WTC11 (cell line): ENCODE measurements around the gene TXNRD1. TPM values are rescaled to one million over a fixed set of nuclear protein-coding genes. Genes with fewer than 3 reads are reported as not detected.

Source experiments
- ATAC-seq: fragments of 200-7000 bp; cut with Tn5 transposase; 2 replicates; pipeline ENCODE4 v1.10.0; 2021; ENCODE audit warnings: mild to moderate bottlenecking, moderate library complexity
- CTCF ChIA-PET: fragments of 300-600 bp; sonication (Branson Sonifier 250); formaldehyde crosslinking; loops from one replicate; lab custom pipeline; 2021; ENCODE audit warnings: antibody characterized with exemption; lab: Charles Lee
- POLR2A ChIA-PET: fragments of 350-600 bp; sonication (Branson Sonifier 250); formaldehyde crosslinking; loops from one replicate; lab custom pipeline; 2021; ENCODE audit warnings: antibody characterized with exemption; lab: Charles Lee
- DNase-seq: peaks from one replicate; pipeline ENCODE4 v3.0.0; 2021; ENCODE audit warnings: low spot score
- H3K27ac Mint-ChIP-seq: 2 replicates; pipeline ENCODE4 v1.8.0; 2021; ENCODE audit warnings: mixed read lengths
- H3K27me3 Mint-ChIP-seq: 2 replicates; pipeline ENCODE4 v1.8.0; 2021; ENCODE audit warnings: low read depth, mild to moderate bottlenecking, moderate library complexity, mixed read lengths
- H3K36me3 Mint-ChIP-seq: 2 replicates; pipeline ENCODE4 v1.8.0; 2021; ENCODE audit warnings: mixed read lengths
- H3K4me1 Mint-ChIP-seq: 2 replicates; pipeline ENCODE4 v1.8.0; 2022; ENCODE audit warnings: mixed read lengths
- H3K4me3 Mint-ChIP-seq: 2 replicates; pipeline ENCODE4 v1.8.0; 2021; ENCODE audit warnings: mild to moderate bottlenecking, moderate library complexity, mixed read lengths
- H3K9me3 Mint-ChIP-seq: 2 replicates; pipeline ENCODE4 v1.8.0; 2021; ENCODE audit warnings: mixed read lengths
- CBFB ChIP-seq: sonication (generic); formaldehyde crosslinking; IDR thresholded peaks from 2 replicates; pipeline ENCODE4 v1.8.1; 2022; ENCODE audit warnings: mild to moderate bottlenecking, low read depth, missing genetic modification reagents
- CREB1 ChIP-seq: sonication (generic); formaldehyde crosslinking; IDR thresholded peaks from 2 replicates; pipeline ENCODE4 v1.8.0; 2023; ENCODE audit warnings: mild to moderate bottlenecking, missing genetic modification reagents
- ELF4 ChIP-seq: sonication (generic); formaldehyde crosslinking; IDR thresholded peaks from 2 replicates; pipeline ENCODE4 v1.8.1; 2022; ENCODE audit warnings: low read depth, mild to moderate bottlenecking, moderate library complexity, missing genetic modification reagents
- ESRRA ChIP-seq: sonication (generic); formaldehyde crosslinking; IDR thresholded peaks from 2 replicates; pipeline ENCODE4 v1.8.1; 2022; ENCODE audit warnings: mild to moderate bottlenecking, missing genetic modification reagents, borderline replicate concordance
- GRHL2 ChIP-seq: fragments of 250-450 bp; sonication (Bioruptor Pico); IDR thresholded peaks from 2 replicates; pipeline ENCODE4 v1.8.0; 2022; ENCODE audit warnings: mild to moderate bottlenecking, moderate library complexity; ENCODE audit not compliant: insufficient replicate concordance, severe bottlenecking
- HMGA2 ChIP-seq: fragments of 250-450 bp; sonication (Bioruptor Pico); IDR thresholded peaks from 2 replicates; pipeline ENCODE4 v1.4.0; 2021; ENCODE audit warnings: mild to moderate bottlenecking, moderate library complexity
- JAZF1 ChIP-seq: fragments of 250-450 bp; sonication (Bioruptor Pico); IDR thresholded peaks from 2 replicates; pipeline ENCODE4 v1.9.0; 2021; ENCODE audit warnings: moderate library complexity, mild to moderate bottlenecking, inconsistent platforms
- JUN ChIP-seq: sonication (generic); formaldehyde crosslinking; IDR thresholded peaks from 2 replicates; pipeline ENCODE4 v1.8.0; 2023; ENCODE audit warnings: mild to moderate bottlenecking, missing genetic modification reagents
- MXD4 ChIP-seq: fragments of 250-450 bp; sonication (Bioruptor Pico); IDR thresholded peaks from 2 replicates; pipeline ENCODE4 v1.8.0; 2021; ENCODE audit warnings: mild to moderate bottlenecking, moderate library complexity, borderline replicate concordance
- NFATC4 ChIP-seq: fragments of 250-450 bp; sonication (Bioruptor Pico); IDR thresholded peaks from 2 replicates; pipeline ENCODE4 v1.9.0; 2021; ENCODE audit warnings: mild to moderate bottlenecking
- STAT6 ChIP-seq: sonication (generic); formaldehyde crosslinking; conservative IDR thresholded peaks from 2 replicates; pipeline ENCODE4 v1.8.1; 2023; ENCODE audit warnings: mild to moderate bottlenecking, low read depth, missing genetic modification reagents, moderate library complexity
- TCF7 ChIP-seq: sonication (generic); formaldehyde crosslinking; IDR thresholded peaks from 2 replicates; pipeline ENCODE4 v1.8.0; 2022; ENCODE audit warnings: mild to moderate bottlenecking, low read depth, missing genetic modification reagents, moderate library complexity
- TP53 ChIP-seq: sonication (generic); formaldehyde crosslinking; IDR thresholded peaks from 2 replicates; pipeline ENCODE4 v1.8.1; 2023; ENCODE audit warnings: mild to moderate bottlenecking, missing genetic modification reagents
- ZNF138 ChIP-seq: sonication (generic); formaldehyde crosslinking; conservative IDR thresholded peaks from 2 replicates; pipeline ENCODE4 v1.8.1; 2022; ENCODE audit warnings: mild to moderate bottlenecking, moderate library complexity, missing genetic modification reagents
- ZNF232 ChIP-seq: sonication (generic); formaldehyde crosslinking; IDR thresholded peaks from 2 replicates; pipeline ENCODE4 v1.8.0; 2022; ENCODE audit warnings: mild to moderate bottlenecking, missing genetic modification reagents
- ZNF281 ChIP-seq: sonication (generic); formaldehyde crosslinking; IDR thresholded peaks from 2 replicates; pipeline ENCODE4 v1.8.0; 2023; ENCODE audit warnings: mild to moderate bottlenecking, missing genetic modification reagents
- ZNF671 ChIP-seq: fragments of 250-450 bp; sonication (Bioruptor Pico); IDR thresholded peaks from 2 replicates; pipeline ENCODE4 v1.8.0; 2021; ENCODE audit warnings: mild to moderate bottlenecking
- total RNA-seq: library from RNA; stranded (reverse); gene quantifications from 3 replicates; pipeline ENCODE4 v1.2.3, GENCODE V29; 2021
- TF ChIP-seq, protein P1 (sequence below): fragments of 250-450 bp; sonication (Bioruptor Pico); IDR thresholded peaks from 2 replicates; pipeline ENCODE4 v1.9.0; 2021; ENCODE audit warnings: mild to moderate bottlenecking
- TF ChIP-seq, protein P2 (sequence below): fragments of 250-450 bp; sonication (Bioruptor Pico); IDR thresholded peaks from 2 replicates; pipeline ENCODE4 v2.1.2; 2022; ENCODE audit warnings: mild to moderate bottlenecking, moderate library complexity

Gene TXNRD1
- total RNA-seq, 1 experiment from 2014 or later, result 113 TPM

DNA sequence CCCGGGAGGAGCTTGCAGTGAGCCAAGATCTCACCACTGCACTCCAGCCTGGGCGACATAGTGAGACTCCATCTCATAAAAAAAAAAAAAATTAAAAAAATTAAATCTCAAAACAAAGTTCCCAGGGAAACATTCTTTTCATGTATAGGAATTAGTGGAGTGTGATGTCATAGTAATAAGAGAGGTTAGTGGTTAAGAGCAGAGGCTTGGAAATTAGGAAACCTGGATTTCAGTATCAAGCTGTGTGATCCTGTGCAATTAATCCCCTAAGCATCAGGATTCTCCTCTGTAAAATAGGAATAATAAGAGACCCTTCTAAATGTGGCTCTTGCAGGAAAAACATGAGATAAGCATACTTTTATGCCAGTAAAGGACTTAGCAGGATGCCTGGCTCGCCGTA lies 3.1 kb upstream of the TXNRD1 start:
- POLR2A ChIA-PET, result interaction anchor here (0.7 kb wide), 1 partner anchor 11 kb away, joined by 4 read pairs; no protein-coding TSS in a partner anchor
- Mint-ChIP-seq H3K4me1 (peaks cover 8% of the 10 kb centered on the region), H3K36me3 (no peaks in the 10 kb centered on the region), H3K27me3 (peaks cover 19% of the 10 kb centered on the region), H3K4me3 (no peak overlapping the region), H3K27ac (no peak overlapping the region), H3K9me3 (no peaks in the 10 kb centered on the region)
- no peak for ATAC-seq
- CTCF ChIA-PET, result no interaction called here
- TF ChIP-seq ELF4 (no peak), ZNF138 (CRISPR knock-in tag) (no peak), MXD4 (CRISPR knock-in tag) (no peak), CBFB (CRISPR knock-in tag) (no peak), GRHL2 (CRISPR knock-in tag) (no peak), TP53 (CRISPR knock-in tag) (no peak), ZNF671 (CRISPR knock-in tag) (no peak), NFATC4 (CRISPR knock-in tag) (no peak)
- TF ChIP-seq, protein P1, sequence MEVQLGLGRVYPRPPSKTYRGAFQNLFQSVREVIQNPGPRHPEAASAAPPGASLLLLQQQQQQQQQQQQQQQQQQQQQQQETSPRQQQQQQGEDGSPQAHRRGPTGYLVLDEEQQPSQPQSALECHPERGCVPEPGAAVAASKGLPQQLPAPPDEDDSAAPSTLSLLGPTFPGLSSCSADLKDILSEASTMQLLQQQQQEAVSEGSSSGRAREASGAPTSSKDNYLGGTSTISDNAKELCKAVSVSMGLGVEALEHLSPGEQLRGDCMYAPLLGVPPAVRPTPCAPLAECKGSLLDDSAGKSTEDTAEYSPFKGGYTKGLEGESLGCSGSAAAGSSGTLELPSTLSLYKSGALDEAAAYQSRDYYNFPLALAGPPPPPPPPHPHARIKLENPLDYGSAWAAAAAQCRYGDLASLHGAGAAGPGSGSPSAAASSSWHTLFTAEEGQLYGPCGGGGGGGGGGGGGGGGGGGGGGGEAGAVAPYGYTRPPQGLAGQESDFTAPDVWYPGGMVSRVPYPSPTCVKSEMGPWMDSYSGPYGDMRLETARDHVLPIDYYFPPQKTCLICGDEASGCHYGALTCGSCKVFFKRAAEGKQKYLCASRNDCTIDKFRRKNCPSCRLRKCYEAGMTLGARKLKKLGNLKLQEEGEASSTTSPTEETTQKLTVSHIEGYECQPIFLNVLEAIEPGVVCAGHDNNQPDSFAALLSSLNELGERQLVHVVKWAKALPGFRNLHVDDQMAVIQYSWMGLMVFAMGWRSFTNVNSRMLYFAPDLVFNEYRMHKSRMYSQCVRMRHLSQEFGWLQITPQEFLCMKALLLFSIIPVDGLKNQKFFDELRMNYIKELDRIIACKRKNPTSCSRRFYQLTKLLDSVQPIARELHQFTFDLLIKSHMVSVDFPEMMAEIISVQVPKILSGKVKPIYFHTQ, result no peak
- TF ChIP-seq, protein P2, sequence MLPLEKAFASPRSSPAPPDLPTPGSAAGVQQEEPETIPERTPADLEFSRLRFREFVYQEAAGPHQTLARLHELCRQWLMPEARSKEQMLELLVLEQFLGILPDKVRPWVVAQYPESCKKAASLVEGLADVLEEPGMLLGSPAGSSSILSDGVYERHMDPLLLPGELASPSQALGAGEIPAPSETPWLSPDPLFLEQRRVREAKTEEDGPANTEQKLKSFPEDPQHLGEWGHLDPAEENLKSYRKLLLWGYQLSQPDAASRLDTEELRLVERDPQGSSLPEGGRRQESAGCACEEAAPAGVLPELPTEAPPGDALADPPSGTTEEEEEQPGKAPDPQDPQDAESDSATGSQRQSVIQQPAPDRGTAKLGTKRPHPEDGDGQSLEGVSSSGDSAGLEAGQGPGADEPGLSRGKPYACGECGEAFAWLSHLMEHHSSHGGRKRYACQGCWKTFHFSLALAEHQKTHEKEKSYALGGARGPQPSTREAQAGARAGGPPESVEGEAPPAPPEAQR (CRISPR knock-in tag), result no peak
- DNase-seq, result no peak

GRCh38 chr12:104213952-104214351 lies 1.6 kb upstream of the TXNRD1 start:
- Mint-ChIP-seq H3K36me3 (no peaks in the 10 kb centered on the region), H3K4me3 (no peak overlapping the region), H3K4me1 (peaks cover 4% of the 10 kb centered on the region; the same call in 1 of the 2 replicates), H3K9me3 (no peaks in the 10 kb centered on the region), H3K27ac (no peak overlapping the region), H3K27me3 (peaks cover 26% of the 10 kb centered on the region)
- POLR2A ChIA-PET, result interaction anchor here (0.7 kb wide), 1 partner anchor 847 kb away, joined by 5 read pairs; no protein-coding TSS in a partner anchor
- CTCF ChIA-PET, result interaction anchor here (0.6 kb wide), 1 partner anchor 90 kb away, joined by 4 read pairs; no protein-coding TSS in a partner anchor
- ATAC-seq (no peak), DNase-seq (no peak)
- no peak for TF ChIP-seq JAZF1
- TF ChIP-seq ZNF281 (CRISPR knock-in tag), result no peak
- TF ChIP-seq ESRRA (CRISPR knock-in tag), result no peak
- no peak for TF ChIP-seq CREB1
- TF ChIP-seq JUN, result no peak

DNA sequence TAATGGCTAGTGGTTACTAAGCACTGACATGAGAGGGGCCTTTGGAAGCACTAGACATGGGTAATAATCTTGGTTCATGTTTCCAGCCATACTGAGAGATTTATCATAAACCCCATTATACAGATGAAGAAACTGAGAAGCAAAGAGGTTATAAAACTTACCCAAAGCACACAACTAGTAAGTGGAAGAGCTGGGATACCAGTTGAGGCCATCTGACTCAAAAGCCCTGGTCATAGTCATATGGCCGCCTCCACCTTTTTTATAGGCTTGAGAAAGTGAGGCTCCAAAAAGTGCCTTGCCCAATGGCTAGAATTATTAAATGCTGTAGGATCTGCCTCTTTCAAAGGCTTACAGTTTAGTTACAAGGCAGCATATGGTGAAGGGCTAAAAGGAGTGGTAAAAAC lies 944 bp downstream of the TXNRD1 start:
- Mint-ChIP-seq H3K4me3 (peak overlapping the region; percentile 68), H3K27me3 (peaks cover 26% of the 10 kb centered on the region), H3K36me3 (no peaks in the 10 kb centered on the region), H3K4me1 (peaks cover 4% of the 10 kb centered on the region; the same call in 1 of the 2 replicates), H3K27ac (no peak overlapping the region), H3K9me3 (no peaks in the 10 kb centered on the region)
- CTCF ChIA-PET, result interaction anchor here (0.5 to 2.0 kb wide), 5 partner anchors 87 to 421 kb away, joined by 3 to 11 read pairs (median 3); partner anchors contain the start of gene EID3
- POLR2A ChIA-PET, result interaction anchor here (0.7 kb wide), 1 partner anchor 250 kb away, joined by 3 read pairs; no protein-coding TSS in a partner anchor
- ATAC-seq (no peak), DNase-seq (no peak)
- TF ChIP-seq TCF7 (no peak), STAT6 (CRISPR knock-in tag) (no peak), HMGA2 (CRISPR knock-in tag) (no peak), ZNF232 (no peak)
- TF ChIP-seq, protein P1, result no peak
